GM19372 (cell line): Measurements from ENCODE around the gene CNTNAP5.
"Not testable (repeated sequence)": the region's sequence is repeated elsewhere in the genome, so short reads cannot be mapped to it uniquely, and the experiment has no call there.

Source experiments
- ATAC-seq: cut with Tn5 transposase; IDR thresholded peaks from one replicate; pipeline ENCODE4 v1.9.1; 2021; ENCODE audit warnings: mild to moderate bottlenecking, low read depth, moderate library complexity; ENCODE audit not compliant: unreplicated experiment

CNTNAP5 gene

GRCh38 chr2:124316881-124317605 lies 292.0 kb downstream of the CNTNAP5 start:
- ATAC-seq = no peak

DNA sequence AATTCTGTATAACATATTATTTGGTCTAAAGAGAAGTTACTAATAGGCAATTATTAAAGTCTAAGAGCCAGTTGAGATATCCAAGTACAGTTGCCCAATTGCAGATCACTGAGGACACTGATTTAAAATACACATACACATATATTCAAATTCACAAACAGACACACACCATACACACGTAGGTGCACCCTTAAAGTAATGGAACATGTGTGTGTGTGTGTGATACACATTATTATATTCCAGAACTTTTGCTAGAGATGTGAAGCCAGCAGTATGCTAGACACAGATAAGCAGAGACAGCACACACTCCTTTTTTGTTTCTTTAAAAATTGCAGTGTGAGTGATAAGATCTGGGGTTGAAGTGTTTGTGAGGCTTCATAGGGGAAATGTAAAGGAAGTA lies 292.5 kb downstream of the CNTNAP5 start:
- ATAC-seq = no peak

DNA sequence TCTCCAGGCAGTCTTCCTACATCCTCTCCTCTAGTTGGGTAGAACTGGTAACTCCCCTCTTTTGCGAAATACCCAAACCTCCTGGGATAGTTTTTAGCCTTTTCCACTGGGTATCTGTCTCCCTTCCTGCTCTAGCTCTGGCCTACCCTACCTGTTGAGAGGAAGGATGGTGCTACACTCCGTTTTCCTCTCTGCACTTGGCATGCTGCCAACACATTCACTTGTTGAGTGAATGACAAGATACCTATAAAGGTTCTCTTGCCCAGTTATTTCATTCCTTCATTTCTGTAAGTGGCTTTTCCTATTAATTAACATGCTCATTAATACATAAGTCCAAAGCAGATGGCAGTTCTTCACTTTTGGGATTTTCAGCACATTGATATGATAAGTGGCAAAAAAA lies 293.8 kb downstream of the CNTNAP5 start:
- ATAC-seq = no peak

GRCh38 chr2:124319577-124319976 lies 294.5 kb downstream of the CNTNAP5 start:
- ATAC-seq = no peak

DNA sequence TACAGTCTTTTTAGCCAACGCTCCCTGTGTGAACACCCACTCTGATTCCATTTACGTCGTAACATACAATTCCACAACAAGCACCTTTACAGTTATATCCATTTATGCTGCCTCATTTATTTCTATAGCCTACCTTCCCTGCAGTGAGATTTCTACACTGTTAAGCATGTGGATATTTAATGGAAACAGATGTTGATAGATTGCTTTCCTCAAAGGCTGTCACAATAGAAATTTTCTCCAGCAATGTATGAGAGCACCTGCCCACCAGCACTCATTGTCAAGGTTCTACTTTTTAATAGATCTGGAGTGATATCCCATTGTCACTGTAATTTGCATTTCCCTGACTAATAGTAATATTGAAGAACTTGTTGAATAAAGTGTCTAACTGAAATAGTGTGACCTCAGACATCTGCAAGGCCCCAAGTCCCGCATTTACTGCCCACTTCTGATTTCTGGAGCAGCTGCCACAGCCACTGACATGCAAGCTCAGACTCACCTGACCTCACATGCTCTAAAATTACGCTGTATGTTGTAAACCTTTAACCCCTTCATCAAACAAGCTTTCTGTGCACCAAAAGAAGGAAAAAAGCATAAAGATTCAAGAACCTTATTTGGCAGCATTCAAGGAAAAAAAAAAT lies 295.1 kb downstream of the CNTNAP5 start:
- ATAC-seq = no peak

GRCh38 chr2:124323321-124323720 lies 298.2 kb downstream of the CNTNAP5 start:
- ATAC-seq = no peak

GRCh38 chr2:124325667-124326440 lies 300.8 kb downstream of the CNTNAP5 start:
- ATAC-seq = no peak

- no peak for ATAC-seq
Measured at GRCh38 chr2:124327303-124327702, 302.2 kb downstream of the CNTNAP5 start.

- ATAC-seq = no peak
Measured at GRCh38 chr2:124328397-124328796, 303.3 kb downstream of the CNTNAP5 start.

GRCh38 chr2:124333784-124334183 lies 308.7 kb downstream of the CNTNAP5 start:
- ATAC-seq = no peak

GRCh38 chr2:124335058-124335457 lies 310.0 kb downstream of the CNTNAP5 start:
- ATAC-seq = no peak

DNA sequence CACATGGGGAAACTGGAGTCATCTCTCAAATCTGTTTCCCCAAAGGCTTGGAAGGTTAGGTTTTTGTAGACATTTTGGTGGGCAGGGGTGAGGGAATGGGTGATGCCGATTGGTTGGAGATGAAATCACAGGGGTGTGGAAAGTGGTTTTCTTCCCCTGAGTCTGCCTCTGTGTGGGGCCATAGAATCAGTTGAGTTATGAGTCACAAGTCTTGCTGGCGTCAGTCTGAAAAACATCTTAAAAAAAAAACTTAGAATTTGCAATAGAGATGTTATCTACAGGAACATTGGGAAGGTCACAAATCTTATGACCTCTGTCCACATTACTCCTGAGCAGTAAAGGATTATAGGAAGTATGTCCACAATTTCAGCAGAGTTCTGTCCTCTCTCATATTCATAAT lies 314.6 kb downstream of the CNTNAP5 start:
- no peak for ATAC-seq

DNA sequence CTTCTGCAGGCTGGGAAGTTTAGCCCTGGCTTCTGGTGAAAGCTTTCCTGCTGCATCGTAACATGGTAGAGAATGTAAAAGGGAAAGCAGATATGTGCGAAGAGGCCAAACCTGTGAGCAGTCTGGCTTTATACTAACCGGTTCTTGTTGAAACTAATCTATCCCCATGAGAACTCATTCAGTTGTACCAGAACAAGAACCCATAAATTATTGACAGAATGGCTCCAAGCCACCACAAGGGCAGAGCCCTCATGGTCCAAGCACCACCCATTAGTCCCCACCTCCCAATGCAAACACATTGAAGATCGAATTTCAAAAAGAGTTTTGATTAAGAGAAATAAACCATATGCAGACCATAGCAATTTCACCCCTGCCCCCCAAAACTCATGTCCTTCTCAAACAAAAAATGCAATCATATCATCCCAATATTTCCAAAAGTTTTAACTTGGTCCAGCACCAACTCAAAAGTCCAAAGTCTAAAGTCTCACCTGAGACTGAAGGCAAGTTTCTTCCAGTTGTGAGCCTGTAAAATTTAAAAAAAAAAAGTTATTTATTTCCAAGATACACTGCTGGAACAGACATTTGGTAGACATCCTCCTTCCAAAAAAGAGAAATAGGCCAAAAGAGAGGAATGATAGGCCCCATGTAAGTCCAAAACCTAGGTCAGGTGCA lies 318.9 kb downstream of the CNTNAP5 start:
- ATAC-seq = no peak

DNA sequence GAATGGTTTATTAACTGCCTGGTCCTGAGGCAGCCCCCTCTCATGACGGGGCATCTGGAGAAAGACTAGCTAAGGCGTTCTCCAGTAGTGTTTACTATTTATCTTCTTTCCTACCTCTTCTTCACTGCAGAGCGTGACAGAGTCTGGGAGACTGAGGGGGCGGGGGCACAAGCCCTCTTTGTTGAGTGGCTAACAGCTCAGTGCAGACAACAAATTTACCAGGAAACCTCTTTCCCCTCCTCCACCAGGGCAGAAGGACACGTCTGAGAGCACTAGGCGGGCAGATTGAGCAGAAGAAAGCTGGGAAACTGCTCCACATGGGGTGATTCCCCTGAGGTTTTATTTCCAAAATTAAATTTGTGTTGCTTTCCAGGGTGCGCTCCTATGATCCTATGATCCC lies 322.1 kb downstream of the CNTNAP5 start:
- no peak for ATAC-seq

GRCh38 chr2:124353656-124354055 lies 328.6 kb downstream of the CNTNAP5 start:
- no peak for ATAC-seq

- no peak for ATAC-seq
Measured at GRCh38 chr2:124354466-124354865, 329.4 kb downstream of the CNTNAP5 start.

DNA sequence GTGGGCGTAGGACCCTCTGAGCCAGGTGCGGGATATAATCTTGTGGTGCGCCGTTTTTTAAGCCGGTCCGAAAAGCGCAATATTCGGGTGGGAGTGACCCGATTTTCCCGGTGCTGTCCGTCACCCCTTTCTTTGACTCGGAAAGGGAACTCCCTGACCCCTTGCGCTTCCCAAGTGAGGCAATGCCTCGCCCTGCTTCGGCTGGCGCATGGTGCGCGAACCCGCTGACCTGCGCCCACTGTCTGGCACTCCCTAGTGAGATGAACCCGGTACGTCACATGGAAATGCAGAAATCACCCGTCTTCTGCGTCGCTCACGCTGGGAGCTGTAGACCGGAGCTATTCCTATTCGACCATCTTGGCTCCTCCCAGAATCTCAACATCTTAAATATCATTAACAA lies 336.9 kb downstream of the CNTNAP5 start:
- not testable (repeated sequence) for ATAC-seq

- no peak for ATAC-seq
Measured at GRCh38 chr2:124369181-124369580, 344.1 kb downstream of the CNTNAP5 start.

DNA sequence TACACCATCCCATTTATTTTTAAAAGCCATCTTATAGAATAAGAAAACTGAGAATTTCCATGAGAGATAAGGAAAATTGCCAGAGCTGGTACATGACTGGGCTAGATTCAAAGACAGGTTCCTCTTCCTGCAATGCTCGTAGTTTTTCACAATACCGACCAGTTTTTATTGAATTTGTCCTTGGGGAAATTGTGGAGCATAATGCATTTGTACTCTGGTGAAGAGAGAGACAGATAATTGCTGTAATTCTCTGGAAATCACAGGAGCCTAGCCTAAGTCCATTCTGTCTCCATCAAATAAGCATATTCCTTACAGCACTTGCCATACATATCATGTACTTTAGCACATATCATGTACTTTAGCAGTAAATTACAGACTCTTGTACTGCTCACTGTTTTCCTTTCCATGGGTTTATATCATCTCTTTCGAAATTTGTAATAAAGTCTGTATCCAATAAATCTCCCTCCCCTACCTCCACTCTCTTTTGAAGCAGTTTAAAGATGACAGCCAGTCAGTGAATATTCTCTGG lies 355.2 kb downstream of the CNTNAP5 start:
- ATAC-seq = no peak

DNA sequence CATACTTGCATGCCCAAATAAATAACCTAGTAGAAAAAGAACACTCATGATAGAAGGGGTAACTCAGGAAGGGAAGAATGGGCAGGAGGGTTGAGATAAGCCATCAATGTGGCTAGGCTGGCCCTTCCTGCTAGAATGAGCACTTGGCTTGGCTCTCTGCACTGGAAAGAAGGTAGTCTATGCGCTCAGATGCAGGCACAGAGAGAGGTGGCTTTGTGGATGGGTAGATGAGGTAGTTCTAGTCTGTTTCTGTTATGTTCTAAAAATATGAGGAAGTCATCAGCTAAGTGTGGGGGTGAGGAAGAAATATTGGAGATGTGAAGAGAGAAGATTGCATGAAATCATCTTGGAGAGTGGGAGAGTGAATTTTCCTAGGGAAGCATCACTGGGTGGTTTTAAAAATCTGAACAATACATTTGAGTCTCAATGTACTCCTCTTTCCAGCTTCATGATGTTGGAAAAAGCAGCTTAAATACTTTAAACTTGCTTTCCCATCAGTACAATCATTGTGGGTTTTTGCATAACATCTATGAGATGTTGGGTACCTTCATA lies 357.1 kb downstream of the CNTNAP5 start:
- no peak for ATAC-seq
